H1 (cell line): Measurements from ENCODE around the gene VN1R4. TPM values are rescaled to one million over a fixed set of nuclear protein-coding genes. Genes with fewer than 3 reads are reported as not detected.
A peak's percentile ranks its signal among the peaks of the same experiment; 100 is the strongest.

Experiments used
- ASH2L ChIP-seq: fragments of 200-600, 300-600 bp; sonication (generic); IDR thresholded peaks from one replicate; pipeline ENCODE4 v1.7.1; 2017; ENCODE audit warnings: low read length
- ATF2 ChIP-seq: IDR thresholded peaks from 2 replicates; pipeline ENCODE4 v1.6.1; 2012; ENCODE audit warnings: low read length, inconsistent platforms
- CBX5 ChIP-seq: fragments of 300-800, 300-1000 bp; sonication (generic); IDR thresholded peaks from 2 replicates; pipeline ENCODE4 v1.7.1; 2016; ENCODE audit warnings: antibody characterized with exemption, low read length, low read depth
- CHD1 ChIP-seq: IDR thresholded peaks from 2 replicates; pipeline ENCODE4 v1.6.1; 2012; ENCODE audit warnings: low read depth, low read length, improper control_type of control experiment
- CTBP2 ChIP-seq: IDR thresholded peaks from 2 replicates; pipeline ENCODE4 v1.7.0; 2011; ENCODE audit warnings: borderline replicate concordance, mild to moderate bottlenecking, moderate library complexity, mixed read lengths, low read length; ENCODE audit not compliant: insufficient read depth, insufficient read length
- E2F6 ChIP-seq: IDR thresholded peaks from 2 replicates; pipeline ENCODE4 v1.6.1; 2012; ENCODE audit warnings: inconsistent platforms
- EGR1 ChIP-seq: IDR thresholded peaks from 2 replicates; pipeline ENCODE4 v1.6.1; 2011; ENCODE audit warnings: low read depth, low read length, borderline replicate concordance
- FOSL1 ChIP-seq: IDR thresholded peaks from 2 replicates; pipeline ENCODE4 v1.6.1; 2011; ENCODE audit warnings: mild to moderate bottlenecking, low read depth, low read length, moderate library complexity; ENCODE audit not compliant: insufficient read depth
- GTF2F1 ChIP-seq: IDR thresholded peaks from 2 replicates; pipeline ENCODE4 v1.6.1; 2012; ENCODE audit warnings: low read depth, low read length, improper control_type of control experiment, borderline replicate concordance
- HDAC6 ChIP-seq: IDR thresholded peaks from one replicate; pipeline ENCODE4 v1.7.1; 2012; ENCODE audit warnings: low read depth, mild to moderate bottlenecking, inconsistent platforms, low read length, moderate library complexity
- JUN ChIP-seq: IDR thresholded peaks from 2 replicates; pipeline ENCODE4 v1.6.1; 2011; ENCODE audit warnings: low read depth, mild to moderate bottlenecking, improper control_type of control experiment, low read length
- KDM5A ChIP-seq: fragments of 200-600 bp; IDR thresholded peaks from 2 replicates; pipeline ENCODE4 v1.7.1; 2012; ENCODE audit warnings: mild to moderate bottlenecking, low read length, inconsistent platforms, mixed read lengths
- PHF8 ChIP-seq: fragments of 200-600 bp; sonication (generic); conservative IDR thresholded peaks from 2 replicates; pipeline ENCODE4 v1.7.1; 2012; ENCODE audit warnings: low read depth, mild to moderate bottlenecking, inconsistent platforms, low read length, moderate library complexity
- POLR2A ChIP-seq, 2 experiments: IDR thresholded peaks; 1 replicate in 1 of 2; 2 replicates in 1 of 2; pipeline ENCODE4 v1.6.1; 2011; ENCODE audit warnings: low read depth in 2 of 2, low read length in 2 of 2, mild to moderate bottlenecking in 2 of 2; ENCODE audit errors: control extremely low read depth in 1 of 2
- POLR2AphosphoS5 ChIP-seq: IDR thresholded peaks from 2 replicates; pipeline ENCODE4 v1.6.1; 2011; ENCODE audit warnings: low read depth, low read length
- RAD21 ChIP-seq, 2 experiments: IDR thresholded peaks in 1 of 2; conservative IDR thresholded peaks in 1 of 2; 2 replicates each; pipeline ENCODE4 v1.6.1; 2011; ENCODE audit warnings: low read depth in 2 of 2, low read length in 2 of 2, improper control_type of control experiment in 1 of 2, inconsistent platforms in 1 of 2, mild to moderate bottlenecking in 1 of 2, moderate library complexity in 1 of 2
- RXRA ChIP-seq: IDR thresholded peaks from 2 replicates; pipeline ENCODE4 v1.6.1; 2011; ENCODE audit warnings: low read depth, mild to moderate bottlenecking, low read length, moderate library complexity; ENCODE audit not compliant: insufficient read depth
- SIX5 ChIP-seq: IDR thresholded peaks from 2 replicates; pipeline ENCODE4 v1.6.1; 2011; ENCODE audit warnings: mild to moderate bottlenecking, low read depth, low read length
- SP1 ChIP-seq: IDR thresholded peaks from 2 replicates; pipeline ENCODE4 v1.6.1; 2011; ENCODE audit warnings: low read depth, low read length
- SP2 ChIP-seq: IDR thresholded peaks from 2 replicates; pipeline ENCODE4 v1.6.1; 2012; ENCODE audit warnings: mild to moderate bottlenecking, low read length, inconsistent platforms
- TAF7 ChIP-seq: optimal IDR thresholded peaks from 2 replicates; pipeline ENCODE3; 2011; ENCODE audit warnings: low read depth, mild to moderate bottlenecking, inconsistent platforms, low read length, moderate library complexity, borderline replicate concordance
- TBP ChIP-seq: IDR thresholded peaks from 2 replicates; pipeline ENCODE4 v1.6.1; 2011; ENCODE audit warnings: low read depth, low read length, improper control_type of control experiment
- TCF12 ChIP-seq: IDR thresholded peaks from 2 replicates; pipeline ENCODE4 v1.6.1; 2011; ENCODE audit warnings: low read depth, mild to moderate bottlenecking, low read length
- polyA plus RNA-seq, 7 experiments: library from polyadenylated mRNA; depleted of rRNA in 3 of 7; stranded (reverse) in 5 of 7; unstranded in 2 of 7; fragments of >200 nt in 5 of 7; fragments of 200-250 nt in 2 of 7; gene quantifications; 1 replicate in 5 of 7; 2 replicates in 1 of 7; 4 replicates in 1 of 7; pipeline versions ENCODE4 v1.2.1 to v1.2.3, GENCODE V29; 2011 to 2013; ENCODE audit warnings: missing spikeins in 2 of 7, mixed read lengths in 2 of 7
- total RNA-seq: library from RNA; stranded (reverse); fragmentation: NEBNext Ultra II Directional; extraction: Animal tissue kit (Norgen Biotek cat#: 25700); gene quantifications from 2 replicates; pipeline ENCODE4 v1.2.1, GENCODE V29; 2021

Gene VN1R4
- total and polyA plus RNA-seq, 2 of the 8 experiments (the other 6 are each of a cell fraction or from before 2014, with no cell fraction given), result not detected

GRCh38 chr19:53294786-53295441 lies 27.4 kb upstream of the VN1R4 start (continued):
- TF ChIP-seq FOSL1 (no peak), SP2 (no peak), E2F6 (peak; percentile 23; the same call in 1 of the 2 replicates), SIX5 (no peak), KDM5A (no peak), POLR2AphosphoS5 (no peak), ASH2L (no peak), EGR1 (no peak), SP1 (0 out of 2 replicates have a peak, but pooled peaks have one; percentile 38), POLR2A (IDR thresholded peaks at IDR 0.05; ENCODE audit: control extremely low read depth in 1 of 2, low read depth in 2 of 2, low read length in 2 of 2) (no peak), PHF8 (no peak), ATF2 (peak; percentile 19; the same call in 1 of the 2 replicates), CTBP2 (no peak), CBX5 (no peak), TBP (peak; percentile 30; the same call in 1 of the 2 replicates), RAD21 (IDR thresholded peaks at IDR 0.05 in 1 of 2, conservative IDR thresholded peaks at IDR 0.05 in 1 of 2; ENCODE audit: low read depth in 2 of 2, low read length in 2 of 2) (no peak), TAF7 (peak; percentile 6), CHD1 (no peak), TCF12 (no peak), GTF2F1 (no peak), JUN (no peak), HDAC6 (no peak), RXRA (no peak)
